Measurements from ENCODE around the gene EGFL8. TPM values are rescaled to one million over a fixed set of nuclear protein-coding genes. Genes with fewer than 3 reads are reported as not detected.

The EGFL8 gene
- total and polyA plus RNA-seq, 9 of the 15 experiments (the other 6 are each of a cell fraction or from before 2014, with no cell fraction given): 2.2 to 47.4 (median 14.2) TPM

GRCh38 chr6:32177788-32178546 is 13.6 kb downstream of the EGFL8 start, which contains the start of gene RNF5 (continued):
- TF ChIP-seq CHAMP1 (IDR thresholded peaks at IDR 0.05) (no peak), JUND (IDR thresholded peaks at IDR 0.05; ENCODE audit: borderline replicate concordance, low read depth, low read length) (peak; percentile 36), JUND (tag; IDR thresholded peaks at IDR 0.05; ENCODE audit: borderline replicate concordance, low read depth, low read length) (no peak), DPF2 (IDR thresholded peaks at IDR 0.05) (0 out of 2 replicates have a peak, but pooled peaks have one; percentile 3), SMAD3 (CRISPR knock-in tag; conservative IDR thresholded peaks at IDR 0.05) (no peak), ZBTB33 (CRISPR knock-in tag; IDR thresholded peaks at IDR 0.05) (no peak), E2F6 (IDR thresholded peaks at IDR 0.05; ENCODE audit: borderline replicate concordance in 1 of 2, extremely low read depth in 1 of 2, insufficient read depth in 1 of 2, insufficient read length in 1 of 2, low read depth in 1 of 2, low read length in 1 of 2, poor library complexity in 1 of 2, severe bottlenecking in 1 of 2) (peak; percentile 77 to 83), ZNF217 (CRISPR knock-in tag; IDR thresholded peaks at IDR 0.05) (no peak), KAT2B (IDR thresholded peaks at IDR 0.05; ENCODE audit: low read depth, low read length) (no peak), THAP7 (CRISPR knock-in tag; IDR thresholded peaks at IDR 0.05) (no peak), SRSF1 (IDR thresholded peaks at IDR 0.05; ENCODE audit: low read depth, low read length) (no peak), ETV5 (CRISPR knock-in tag; IDR thresholded peaks at IDR 0.05; ENCODE audit: low read depth) (no peak), BACH1 (tag; IDR thresholded peaks at IDR 0.05) (no peak; the same call in 1 of the 2 replicates)
- TF ChIP-seq, protein P1, sequence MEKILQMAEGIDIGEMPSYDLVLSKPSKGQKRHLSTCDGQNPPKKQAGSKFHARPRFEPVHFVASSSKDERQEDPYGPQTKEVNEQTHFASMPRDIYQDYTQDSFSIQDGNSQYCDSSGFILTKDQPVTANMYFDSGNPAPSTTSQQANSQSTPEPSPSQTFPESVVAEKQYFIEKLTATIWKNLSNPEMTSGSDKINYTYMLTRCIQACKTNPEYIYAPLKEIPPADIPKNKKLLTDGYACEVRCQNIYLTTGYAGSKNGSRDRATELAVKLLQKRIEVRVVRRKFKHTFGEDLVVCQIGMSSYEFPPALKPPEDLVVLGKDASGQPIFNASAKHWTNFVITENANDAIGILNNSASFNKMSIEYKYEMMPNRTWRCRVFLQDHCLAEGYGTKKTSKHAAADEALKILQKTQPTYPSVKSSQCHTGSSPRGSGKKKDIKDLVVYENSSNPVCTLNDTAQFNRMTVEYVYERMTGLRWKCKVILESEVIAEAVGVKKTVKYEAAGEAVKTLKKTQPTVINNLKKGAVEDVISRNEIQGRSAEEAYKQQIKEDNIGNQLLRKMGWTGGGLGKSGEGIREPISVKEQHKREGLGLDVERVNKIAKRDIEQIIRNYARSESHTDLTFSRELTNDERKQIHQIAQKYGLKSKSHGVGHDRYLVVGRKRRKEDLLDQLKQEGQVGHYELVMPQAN (IDR thresholded peaks at IDR 0.05; ENCODE audit: borderline replicate concordance): no peak

Data from K562 (cell line).